Measurements from ENCODE around the gene RETREG3. TPM values are rescaled to one million over a fixed set of nuclear protein-coding genes. Genes with fewer than 3 reads are reported as not detected.

RETREG3 gene
- total and polyA plus RNA-seq, 2 donors (not counting 1 experiment from before 2014, with no cell fraction given): 44.1 to 108 TPM

- H3K27me3 Mint-ChIP-seq: peaks cover 40% of the 10 kb centered on the region
- Histone ChIP-seq H3K79me2 (ENCODE audit: control insufficient read depth, insufficient read depth, low read length) (no peaks in the 10 kb centered on the region), H2AFZ (ENCODE audit: insufficient read depth, low read depth, low read length, poor library complexity, severe bottlenecking) (no peak overlapping the region), H3K9ac (ENCODE audit: low read length) (no peak overlapping the region), H3K27ac (ENCODE audit: low read length in 2 of 2) (no peak overlapping the region), H3K27me3 (replicated peaks in 1 of 4; ENCODE audit: control extremely low read depth in 1 of 4, control insufficient read depth in 3 of 4, insufficient read depth in 4 of 4, low read length in 3 of 4) (peaks cover 0 to 48% (median 19%) of the 10 kb centered on the region in 4 experiments), H3K4me1 (ENCODE audit: control insufficient read depth in 2 of 2, insufficient read depth in 2 of 2, low read length in 2 of 2) (peaks cover 12 to 18% of the 10 kb centered on the region in 2 donors), H3K36me3 (replicated peaks in 1 of 2; ENCODE audit: control extremely low read depth in 1 of 2, control insufficient read depth in 1 of 2, extremely low read depth in 1 of 2, insufficient read depth in 2 of 2, low read length in 1 of 2) (no peaks in the 10 kb centered on the region), H3K4me2 (replicated peaks; ENCODE audit: low read depth, low read length, poor library complexity, severe bottlenecking) (no peak overlapping the region), H4K20me1 (ENCODE audit: control insufficient read depth, insufficient read depth, low read length, poor library complexity, severe bottlenecking) (no peaks in the 10 kb centered on the region), H3K9me3 (ENCODE audit: control extremely low read depth in 1 of 3, control insufficient read depth in 2 of 3, insufficient read depth in 1 of 3, low read length in 2 of 3) (peaks cover 0 to 4% (median 0%) of the 10 kb centered on the region in 3 donors), H3K4me3 (ENCODE audit: control extremely low read depth in 1 of 5, extremely low read depth in 1 of 5, insufficient read depth in 1 of 5, low read depth in 2 of 5, low read length in 4 of 5) (no peak overlapping the region)
- intact Hi-C loops (cut with micrococcal nuclease): no loop called here
- no peak overlapping the region for H3K27ac Mint-ChIP-seq
- no peak overlapping the region for H3K4me3 Mint-ChIP-seq
- DNase-seq: no peak
- peaks cover 20% of the 10 kb centered on the region for H3K4me1 Mint-ChIP-seq
- POLR2A ChIA-PET: interaction anchor here (0.6 kb wide), 1 partner anchor 86 kb away, joined by 3 read pairs; no protein-coding TSS in a partner anchor
- TF ChIP-seq CTCF (IDR thresholded peaks at IDR 0.05) (no peak), EZH2 (IDR thresholded peaks at IDR 0.05; ENCODE audit: borderline replicate concordance, insufficient read depth, low read depth, low read length, poor library complexity, severe bottlenecking) (no peak)
- CTCF ChIA-PET: interaction anchor here (0.6 kb wide), 1 partner anchor 16 kb away, joined by 3 read pairs; no protein-coding TSS in a partner anchor
- no CpG with 5 or more reads among the region's 4 CpGs for WGBS (ENCODE audit: insufficient coverage)
- ATAC-seq (ENCODE audit: low read depth): no peak
- H3K9me3 Mint-ChIP-seq (ENCODE audit: insufficient read depth): no peaks in the 10 kb centered on the region
These were observed 42.2 kb upstream of the RETREG3 start for GRCh38 chr17:42651392-42651791.

GRCh38 chr17:42647778-42648177, 38.6 kb upstream of the RETREG3 start:
- DNase-seq (peak; percentile 23), ATAC-seq (ENCODE audit: low read depth) (no peak)
- Histone ChIP-seq H3K79me2 (ENCODE audit: control insufficient read depth, insufficient read depth, low read length) (no peaks in the 10 kb centered on the region), H3K4me2 (replicated peaks; ENCODE audit: low read depth, low read length, poor library complexity, severe bottlenecking) (no peak overlapping the region), H3K27ac (ENCODE audit: low read length in 2 of 2) (no peak overlapping the region), H2AFZ (ENCODE audit: insufficient read depth, low read depth, low read length, poor library complexity, severe bottlenecking) (no peak overlapping the region), H3K9ac (ENCODE audit: low read length) (no peak overlapping the region), H3K27me3 (replicated peaks in 1 of 4; ENCODE audit: control extremely low read depth in 1 of 4, control insufficient read depth in 3 of 4, insufficient read depth in 4 of 4, low read length in 3 of 4) (peaks cover 0 to 26% (median 10%) of the 10 kb centered on the region in 4 experiments), H3K36me3 (replicated peaks in 1 of 2; ENCODE audit: control extremely low read depth in 1 of 2, control insufficient read depth in 1 of 2, extremely low read depth in 1 of 2, insufficient read depth in 2 of 2, low read length in 1 of 2) (no peaks in the 10 kb centered on the region), H4K20me1 (ENCODE audit: control insufficient read depth, insufficient read depth, low read length, poor library complexity, severe bottlenecking) (no peaks in the 10 kb centered on the region), H3K9me3 (ENCODE audit: control extremely low read depth in 1 of 3, control insufficient read depth in 2 of 3, insufficient read depth in 1 of 3, low read length in 2 of 3) (no peaks in the 10 kb centered on the region), H3K4me1 (ENCODE audit: control insufficient read depth in 2 of 2, insufficient read depth in 2 of 2, low read length in 2 of 2) (peaks cover 5 to 6% of the 10 kb centered on the region in 2 donors), H3K4me3 (ENCODE audit: control extremely low read depth in 1 of 5, extremely low read depth in 1 of 5, insufficient read depth in 1 of 5, low read depth in 2 of 5, low read length in 4 of 5) (no peak overlapping the region)
- H3K4me1 Mint-ChIP-seq: peaks cover 7% of the 10 kb centered on the region
- WGBS (ENCODE audit: insufficient coverage): 29% methylated on average over 5 of the region's 5 CpGs
- intact Hi-C loops (cut with micrococcal nuclease): no loop called here
- H3K27ac Mint-ChIP-seq: no peak overlapping the region
- H3K9me3 Mint-ChIP-seq (ENCODE audit: insufficient read depth): no peaks in the 10 kb centered on the region
- peaks cover 25% of the 10 kb centered on the region for H3K27me3 Mint-ChIP-seq
- POLR2A ChIA-PET: no interaction called here
- CTCF ChIA-PET: interaction anchor here (1.3 kb wide), 1 partner anchor 12 kb away, joined by 4 read pairs; the partner anchor contains the start of gene TUBG2
- TF ChIP-seq EZH2 (IDR thresholded peaks at IDR 0.05; ENCODE audit: borderline replicate concordance, insufficient read depth, low read depth, low read length, poor library complexity, severe bottlenecking) (no peak), CTCF (IDR thresholded peaks at IDR 0.05) (no peak)
- no peak overlapping the region for H3K4me3 Mint-ChIP-seq

Data from B cell (primary cell).